ENCODE results near the gene GNB1.
"Not testable (repeated sequence)": the region's sequence is repeated elsewhere in the genome, so short reads cannot be mapped to it uniquely, and the experiment has no call there.

Gene GNB1

GRCh38 chr1:1746566-1746909 lies 144.3 kb downstream of the GNB1 start:
- H3K27ac ChIP-seq (ENCODE audit: low read depth, low read length); H3K9ac ChIP-seq (ENCODE audit: low read length); H3K9me3 ChIP-seq (ENCODE audit: low read length); H3K4me1 ChIP-seq (ENCODE audit: insufficient read depth, low read length); H3K4me3 ChIP-seq (ENCODE audit: low read depth in 1 of 2, low read length in 2 of 2); H3K27me3 ChIP-seq (ENCODE audit: control insufficient read depth in 1 of 2, insufficient read depth in 2 of 2, low read length in 2 of 2); H3K36me3 ChIP-seq (ENCODE audit: insufficient read depth, low read length): not testable (repeated sequence)

- H3K4me1 ChIP-seq (ENCODE audit: insufficient read depth, low read length); H3K27me3 ChIP-seq (ENCODE audit: control insufficient read depth in 1 of 2, insufficient read depth in 2 of 2, low read length in 2 of 2); H3K4me3 ChIP-seq (ENCODE audit: low read depth in 1 of 2, low read length in 2 of 2); H3K9me3 ChIP-seq (ENCODE audit: low read length); H3K9ac ChIP-seq (ENCODE audit: low read length); H3K27ac ChIP-seq (ENCODE audit: low read depth, low read length); H3K36me3 ChIP-seq (ENCODE audit: insufficient read depth, low read length): not testable (repeated sequence)
Measured at GRCh38 chr1:1745651-1746565, 145.0 kb downstream of the GNB1 start.

- H3K4me3 ChIP-seq (ENCODE audit: low read depth in 1 of 2, low read length in 2 of 2); H3K9ac ChIP-seq (ENCODE audit: low read length); H3K4me1 ChIP-seq (ENCODE audit: insufficient read depth, low read length); H3K27me3 ChIP-seq (ENCODE audit: control insufficient read depth in 1 of 2, insufficient read depth in 2 of 2, low read length in 2 of 2); H3K9me3 ChIP-seq (ENCODE audit: low read length); H3K27ac ChIP-seq (ENCODE audit: low read depth, low read length); H3K36me3 ChIP-seq (ENCODE audit: insufficient read depth, low read length): not testable (repeated sequence)
Measured at GRCh38 chr1:1742529-1742928, 148.4 kb downstream of the GNB1 start.

- not testable (repeated sequence) for H3K4me3 ChIP-seq (ENCODE audit: low read depth in 1 of 2, low read length in 2 of 2); H3K9me3 ChIP-seq (ENCODE audit: low read length); H3K4me1 ChIP-seq (ENCODE audit: insufficient read depth, low read length); H3K36me3 ChIP-seq (ENCODE audit: insufficient read depth, low read length); H3K9ac ChIP-seq (ENCODE audit: low read length); H3K27ac ChIP-seq (ENCODE audit: low read depth, low read length); H3K27me3 ChIP-seq (ENCODE audit: control insufficient read depth in 1 of 2, insufficient read depth in 2 of 2, low read length in 2 of 2)
Measured at GRCh38 chr1:1741013-1741412, 149.9 kb downstream of the GNB1 start.

- not testable (repeated sequence) for H3K9me3 ChIP-seq (ENCODE audit: low read length); H3K27me3 ChIP-seq (ENCODE audit: control insufficient read depth in 1 of 2, insufficient read depth in 2 of 2, low read length in 2 of 2); H3K27ac ChIP-seq (ENCODE audit: low read depth, low read length); H3K36me3 ChIP-seq (ENCODE audit: insufficient read depth, low read length); H3K9ac ChIP-seq (ENCODE audit: low read length); H3K4me1 ChIP-seq (ENCODE audit: insufficient read depth, low read length); H3K4me3 ChIP-seq (ENCODE audit: low read depth in 1 of 2, low read length in 2 of 2)
Measured at GRCh38 chr1:1738799-1739337, 152.0 kb downstream of the GNB1 start.

- not testable (repeated sequence) for H3K9me3 ChIP-seq (ENCODE audit: low read length); H3K36me3 ChIP-seq (ENCODE audit: insufficient read depth, low read length)
Measured at GRCh38 chr1:1737675-1738590, 153.0 kb downstream of the GNB1 start.

More at GRCh38 chr1:1737675-1738590, 153.0 kb downstream of the GNB1 start:
- H3K4me1 ChIP-seq (ENCODE audit: insufficient read depth, low read length); H3K27ac ChIP-seq (ENCODE audit: low read depth, low read length); H3K27me3 ChIP-seq (ENCODE audit: control insufficient read depth in 1 of 2, insufficient read depth in 2 of 2, low read length in 2 of 2); H3K9ac ChIP-seq (ENCODE audit: low read length); H3K4me3 ChIP-seq (ENCODE audit: low read depth in 1 of 2, low read length in 2 of 2): not testable (repeated sequence)

Data from muscle layer of colon (tissue), 2 donors.